Thyroid gland (tissue), 4 donors: ENCODE data around the gene SCN10A.

Experiments
- CTCF ChIP-seq, 6 experiments: fragments of 200-600 bp in 3 of 6; fragments of 450-650 bp in 3 of 6; sonication (generic) in 3 of 6; IDR thresholded peaks; one replicate each; pipeline ENCODE4 v1.5.1; 2016 to 2019; ENCODE audit warnings: antibody characterized with exemption in 6 of 6, mild to moderate bottlenecking in 2 of 6, inconsistent platforms in 1 of 6, moderate library complexity in 1 of 6
- POLR2A ChIP-seq, 2 donors: fragments of 450-650 bp; IDR thresholded peaks; one replicate each; pipeline ENCODE4 v1.6.1; 2017; ENCODE audit warnings: antibody characterized with exemption in 2 of 2, mild to moderate bottlenecking in 2 of 2, moderate library complexity in 1 of 2

GRCh38 chr3:38739931-38740330 is 76.1 kb downstream of the SCN10A start:
- TF ChIP-seq CTCF (IDR thresholded peaks at IDR 0.05) (no peak), POLR2A (IDR thresholded peaks at IDR 0.05) (no peak)
